Astrocyte of the cerebellum (primary cell): ENCODE measurements around the gene TMEM17.

Experiments used
- DNase-seq: peaks from one replicate; pipeline ENCODE4 v3.0.0-alpha.2; 2011; ENCODE audit warnings: low read depth
- H3K4me3 ChIP-seq: 2 replicates; pipeline ENCODE4 v1.5.1; 2011; ENCODE audit warnings: mild to moderate bottlenecking, low read depth, low read length, moderate library complexity
- in situ Hi-C: cut with HindIII; loops from 2 replicates; pipeline ENCODE4 v1.10.0; 2017; ENCODE audit warnings: low sequenced_read_pairs
- TF ChIP-seq, protein P1 (sequence below): IDR thresholded peaks from 2 replicates; pipeline ENCODE4 v1.5.1; 2012; ENCODE audit warnings: low read length, low read depth, moderate library complexity, mild to moderate bottlenecking; ENCODE audit errors: missing control alignments

Gene TMEM17

DNA sequence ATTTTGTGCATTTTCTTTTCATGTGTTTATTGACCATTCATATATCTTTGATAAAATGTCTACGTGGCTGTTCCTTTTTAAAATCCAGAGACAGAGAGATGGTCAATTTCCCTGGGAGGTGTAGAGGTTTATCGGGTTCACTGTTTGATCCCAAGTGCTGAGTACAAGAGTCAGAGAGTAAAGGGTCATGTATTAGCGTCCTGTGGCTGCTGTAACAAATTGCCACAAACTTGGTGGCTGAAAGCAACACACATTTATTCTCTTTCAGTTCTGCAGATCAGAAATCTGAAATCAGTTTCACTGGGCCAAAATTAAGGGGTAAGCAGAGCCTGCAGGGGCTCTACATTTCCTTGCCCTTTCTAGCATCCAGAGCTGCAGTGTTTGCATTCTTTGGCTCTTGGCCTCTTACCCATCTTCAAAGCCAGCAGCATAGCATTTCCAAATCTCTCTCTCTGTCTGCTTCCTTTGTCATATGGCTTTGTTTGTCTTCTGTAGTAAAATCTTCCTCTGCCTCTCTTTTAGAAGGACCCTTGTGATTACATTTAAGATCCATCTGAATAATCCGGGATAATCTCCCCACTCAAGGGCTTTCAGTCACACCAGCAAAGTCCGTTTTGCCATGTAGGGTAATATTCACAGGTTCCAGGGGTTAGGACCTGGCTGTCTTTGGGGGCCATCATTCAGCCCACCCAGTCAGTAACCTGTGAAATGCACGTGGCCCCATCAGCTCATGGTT lies 49.9 kb downstream of the TMEM17 start:
- TF ChIP-seq, protein P1, sequence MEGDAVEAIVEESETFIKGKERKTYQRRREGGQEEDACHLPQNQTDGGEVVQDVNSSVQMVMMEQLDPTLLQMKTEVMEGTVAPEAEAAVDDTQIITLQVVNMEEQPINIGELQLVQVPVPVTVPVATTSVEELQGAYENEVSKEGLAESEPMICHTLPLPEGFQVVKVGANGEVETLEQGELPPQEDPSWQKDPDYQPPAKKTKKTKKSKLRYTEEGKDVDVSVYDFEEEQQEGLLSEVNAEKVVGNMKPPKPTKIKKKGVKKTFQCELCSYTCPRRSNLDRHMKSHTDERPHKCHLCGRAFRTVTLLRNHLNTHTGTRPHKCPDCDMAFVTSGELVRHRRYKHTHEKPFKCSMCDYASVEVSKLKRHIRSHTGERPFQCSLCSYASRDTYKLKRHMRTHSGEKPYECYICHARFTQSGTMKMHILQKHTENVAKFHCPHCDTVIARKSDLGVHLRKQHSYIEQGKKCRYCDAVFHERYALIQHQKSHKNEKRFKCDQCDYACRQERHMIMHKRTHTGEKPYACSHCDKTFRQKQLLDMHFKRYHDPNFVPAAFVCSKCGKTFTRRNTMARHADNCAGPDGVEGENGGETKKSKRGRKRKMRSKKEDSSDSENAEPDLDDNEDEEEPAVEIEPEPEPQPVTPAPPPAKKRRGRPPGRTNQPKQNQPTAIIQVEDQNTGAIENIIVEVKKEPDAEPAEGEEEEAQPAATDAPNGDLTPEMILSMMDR, result no peak
- no peak overlapping the region for H3K4me3 ChIP-seq
- no peak for DNase-seq
- in situ Hi-C loops, result loop anchor here (5.0 kb wide), 1 partner anchor 44 kb away; no protein-coding TSS in a partner anchor

DNA sequence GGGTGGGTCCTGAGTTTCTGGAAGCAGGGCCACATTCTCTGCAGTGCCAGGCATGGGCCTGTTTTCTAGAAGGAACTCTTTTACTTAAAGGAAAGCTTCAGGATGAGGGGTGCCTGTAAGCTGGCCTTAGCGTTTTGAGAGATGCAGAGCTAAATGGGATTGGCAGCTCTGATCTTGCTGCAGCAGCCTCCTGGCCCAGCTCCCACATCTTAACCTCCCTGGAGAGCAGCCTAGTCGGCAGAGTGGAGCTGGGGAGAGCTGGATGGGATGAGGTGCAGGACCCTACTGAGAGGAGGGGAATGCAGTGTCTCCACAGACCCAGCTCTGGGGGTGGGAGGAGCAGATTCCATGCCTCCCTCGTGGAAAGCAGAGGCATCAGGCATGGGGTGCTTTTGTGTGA lies 52.0 kb downstream of the TMEM17 start:
- DNase-seq, result no peak
- H3K4me3 ChIP-seq, result no peak overlapping the region
- in situ Hi-C loops, result no loop called here
- TF ChIP-seq, protein P1, result no peak

DNA sequence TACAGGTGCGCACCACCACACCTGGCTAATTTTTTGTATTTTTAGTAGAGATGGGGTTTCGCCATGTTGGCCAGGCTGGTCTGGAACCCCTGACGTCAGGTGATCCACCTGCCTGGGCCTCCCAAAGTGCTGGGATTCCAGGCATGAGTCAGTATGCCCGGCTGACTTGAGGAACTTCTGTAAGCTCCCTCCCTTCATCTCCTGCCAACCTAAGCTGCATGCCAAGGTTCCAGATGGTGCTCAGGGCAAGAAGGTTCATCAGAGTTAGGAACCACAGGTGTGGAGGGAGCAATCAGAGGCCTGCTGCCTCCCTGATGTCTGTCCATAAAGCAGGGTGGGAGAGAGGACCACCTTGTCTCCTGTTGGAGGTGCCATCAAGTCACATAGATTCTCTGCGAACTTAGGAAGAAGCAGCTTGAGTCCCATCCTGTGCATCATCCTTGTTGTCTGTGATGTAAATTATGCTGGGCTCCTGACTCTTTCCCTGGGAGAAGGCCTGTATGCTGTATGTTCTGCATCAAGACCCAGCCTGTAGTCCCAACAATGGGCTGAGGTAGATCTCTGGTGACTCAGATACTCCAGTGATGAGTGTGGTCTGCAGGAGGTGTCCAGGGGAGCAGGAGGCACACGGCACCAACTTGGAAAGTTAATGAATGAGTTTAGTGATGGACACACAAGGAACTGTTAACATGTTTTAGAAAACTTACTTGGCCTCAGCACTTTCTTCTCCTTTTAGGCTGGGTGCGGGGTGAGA lies 53.1 kb downstream of the TMEM17 start:
- H3K4me3 ChIP-seq, result no peak overlapping the region
- in situ Hi-C loops, result no loop called here
- TF ChIP-seq, protein P1, result no peak

DNA sequence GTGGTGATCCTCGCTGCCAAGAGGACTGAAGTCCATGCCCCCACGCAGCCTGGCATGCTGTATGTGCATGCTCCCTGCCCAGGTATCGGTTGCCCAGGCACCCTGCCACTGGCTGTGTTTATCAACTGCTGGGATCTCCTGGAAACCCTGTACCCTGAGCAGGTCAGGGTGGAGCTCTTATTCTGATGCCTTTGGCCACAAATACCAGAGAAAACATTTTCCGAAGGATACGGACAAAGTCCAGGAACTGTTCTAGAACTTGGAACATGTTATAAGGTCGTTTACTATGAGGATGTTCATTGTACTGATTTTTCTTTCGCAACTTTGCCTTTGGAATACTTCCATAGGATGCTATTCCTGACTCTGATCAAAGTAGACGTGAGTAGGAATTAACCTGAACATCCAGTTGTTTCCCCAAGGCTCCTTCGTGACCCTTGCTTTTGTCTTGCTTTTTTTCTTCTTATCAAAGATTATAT lies 55.2 kb downstream of the TMEM17 start:
- TF ChIP-seq, protein P1, result no peak
- in situ Hi-C loops, result no loop called here
- H3K4me3 ChIP-seq, result no peak overlapping the region
- DNase-seq, result no peak

More for the DNA sequence above, 53.1 kb downstream of the TMEM17 start:
- DNase-seq, result no peak
